OCI-LY1 (cell line): ENCODE results near the gene ACTR10.
"Not testable (repeated sequence)": the region's sequence is repeated elsewhere in the genome, so short reads cannot be mapped to it uniquely, and the experiment has no call there.

ENCODE experiments used
- EZH2 ChIP-seq: fragments of 200-600 bp; sonication (generic), shearing (Covaris generic); IDR thresholded peaks from 2 replicates; pipeline ENCODE4 v1.8.0; 2017; ENCODE audit warnings: borderline replicate concordance, mixed run types, mild to moderate bottlenecking, antibody characterized with exemption, low read length, moderate library complexity, mixed read lengths
- TF ChIP-seq, protein P1 (sequence below): fragments of 200-600 bp; sonication (generic), shearing (Covaris generic); IDR thresholded peaks from 2 replicates; pipeline ENCODE4 v1.5.1; 2017; ENCODE audit warnings: mild to moderate bottlenecking, antibody characterized with exemption, low read length, moderate library complexity, mixed read lengths

DNA sequence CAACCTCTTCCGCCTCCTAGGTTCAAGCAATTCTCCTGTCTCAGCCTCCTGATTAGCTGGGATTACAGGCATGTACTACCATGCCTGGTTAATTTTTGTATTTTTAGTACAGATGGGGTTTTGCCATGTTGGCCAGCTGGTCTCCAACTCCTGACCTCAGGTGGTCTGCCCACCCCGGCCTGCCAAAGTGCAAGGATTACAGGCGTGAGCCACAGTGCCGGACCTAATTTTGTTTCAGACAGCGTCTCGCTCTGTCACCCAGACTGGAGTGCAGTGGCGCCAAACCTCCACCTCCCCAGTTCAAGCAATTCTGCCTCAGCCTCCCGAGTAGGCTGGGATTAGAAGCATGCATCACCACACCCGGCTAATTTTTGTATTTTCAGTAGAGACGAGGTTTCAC lies 62.1 kb downstream of the ACTR10 start:
- TF ChIP-seq EZH2 = not testable (repeated sequence)
- TF ChIP-seq, protein P1, sequence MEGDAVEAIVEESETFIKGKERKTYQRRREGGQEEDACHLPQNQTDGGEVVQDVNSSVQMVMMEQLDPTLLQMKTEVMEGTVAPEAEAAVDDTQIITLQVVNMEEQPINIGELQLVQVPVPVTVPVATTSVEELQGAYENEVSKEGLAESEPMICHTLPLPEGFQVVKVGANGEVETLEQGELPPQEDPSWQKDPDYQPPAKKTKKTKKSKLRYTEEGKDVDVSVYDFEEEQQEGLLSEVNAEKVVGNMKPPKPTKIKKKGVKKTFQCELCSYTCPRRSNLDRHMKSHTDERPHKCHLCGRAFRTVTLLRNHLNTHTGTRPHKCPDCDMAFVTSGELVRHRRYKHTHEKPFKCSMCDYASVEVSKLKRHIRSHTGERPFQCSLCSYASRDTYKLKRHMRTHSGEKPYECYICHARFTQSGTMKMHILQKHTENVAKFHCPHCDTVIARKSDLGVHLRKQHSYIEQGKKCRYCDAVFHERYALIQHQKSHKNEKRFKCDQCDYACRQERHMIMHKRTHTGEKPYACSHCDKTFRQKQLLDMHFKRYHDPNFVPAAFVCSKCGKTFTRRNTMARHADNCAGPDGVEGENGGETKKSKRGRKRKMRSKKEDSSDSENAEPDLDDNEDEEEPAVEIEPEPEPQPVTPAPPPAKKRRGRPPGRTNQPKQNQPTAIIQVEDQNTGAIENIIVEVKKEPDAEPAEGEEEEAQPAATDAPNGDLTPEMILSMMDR = not testable (repeated sequence)
